ENCODE data around the gene ANKRD13B. TPM values are rescaled to one million over a fixed set of nuclear protein-coding genes. Genes with fewer than 3 reads are reported as not detected.

Gene ANKRD13B
- total RNA-seq, 1 donor from 2014 or later: 2.7 TPM

- ATAC-seq: no peak
Measured at GRCh38 chr17:29595943-29596774, 3.2 kb downstream of the ANKRD13B start.

DNA sequence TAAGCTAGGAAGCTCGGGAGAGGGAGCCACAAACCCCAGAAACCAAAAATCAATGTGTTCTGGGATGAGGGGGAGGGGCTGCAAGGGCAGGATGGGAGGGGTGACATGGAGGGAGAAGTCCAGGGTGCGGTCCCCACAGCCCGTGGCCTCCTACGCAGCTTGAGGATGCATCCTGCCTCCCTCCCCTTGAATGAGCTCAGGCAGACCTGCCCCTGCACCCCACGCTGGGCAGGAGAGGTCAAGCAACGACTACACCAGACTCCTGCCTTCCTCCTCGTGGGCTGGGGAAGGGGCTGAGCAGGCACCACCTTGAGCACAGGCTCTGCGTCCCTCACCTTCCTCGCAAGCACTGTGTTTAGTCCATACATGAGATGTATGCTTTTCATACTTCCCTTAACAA lies 3.9 kb downstream of the ANKRD13B start:
- no peak for ATAC-seq

DNA sequence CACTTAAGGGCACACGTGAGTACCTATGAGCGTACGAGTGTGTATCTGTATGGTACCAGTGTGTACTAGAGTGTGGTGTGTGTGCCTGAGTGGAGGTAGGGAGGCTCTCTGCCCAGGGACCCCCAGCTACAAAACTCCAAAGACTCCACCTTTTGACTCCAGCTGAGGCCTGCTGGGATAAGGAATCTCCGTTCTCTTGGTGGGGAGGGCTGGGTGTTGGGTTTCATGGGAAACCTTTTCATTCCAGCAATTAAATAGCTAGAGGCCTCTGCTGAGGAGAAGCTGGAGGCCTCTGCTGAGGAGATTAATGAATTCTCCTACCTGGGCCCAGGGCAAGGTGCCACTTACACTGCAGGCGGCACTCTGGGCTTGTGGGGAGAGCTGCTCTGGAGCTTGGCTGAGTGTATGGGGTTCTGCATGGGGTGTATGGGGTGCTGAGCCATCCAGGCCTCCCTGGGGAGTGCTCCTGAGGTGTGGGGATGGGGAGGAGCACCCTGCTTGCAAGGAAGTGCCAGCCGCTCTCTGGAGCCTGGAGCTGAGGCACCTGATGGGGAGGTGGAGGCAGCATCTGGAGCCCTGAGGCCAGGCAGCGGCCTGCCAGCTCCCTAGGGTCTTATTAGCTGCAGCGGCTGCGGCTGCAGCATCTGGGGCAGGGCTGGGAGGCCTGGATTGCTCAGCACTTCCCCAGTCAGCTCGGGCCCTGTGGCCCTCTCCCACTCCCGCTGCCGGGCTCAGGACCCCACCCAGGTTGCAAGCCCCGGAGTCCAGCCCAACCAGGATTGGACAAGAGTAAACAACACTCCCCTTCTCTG lies 4.6 kb downstream of the ANKRD13B start:
- ATAC-seq: no peak

- ATAC-seq: no peak
Measured at GRCh38 chr17:29603109-29603674, 10.3 kb downstream of the ANKRD13B start.

- ATAC-seq: no peak
Measured at GRCh38 chr17:29607557-29608195, 14.7 kb downstream of the ANKRD13B start.

- ATAC-seq: no peak
Measured at GRCh38 chr17:29608986-29609385, 16.1 kb downstream of the ANKRD13B start.

GRCh38 chr17:29610395-29610794 lies 17.5 kb downstream of the ANKRD13B start:
- ATAC-seq: no peak

GRCh38 chr17:29611351-29612093 lies 18.6 kb downstream of the ANKRD13B start:
- no peak for ATAC-seq

DNA sequence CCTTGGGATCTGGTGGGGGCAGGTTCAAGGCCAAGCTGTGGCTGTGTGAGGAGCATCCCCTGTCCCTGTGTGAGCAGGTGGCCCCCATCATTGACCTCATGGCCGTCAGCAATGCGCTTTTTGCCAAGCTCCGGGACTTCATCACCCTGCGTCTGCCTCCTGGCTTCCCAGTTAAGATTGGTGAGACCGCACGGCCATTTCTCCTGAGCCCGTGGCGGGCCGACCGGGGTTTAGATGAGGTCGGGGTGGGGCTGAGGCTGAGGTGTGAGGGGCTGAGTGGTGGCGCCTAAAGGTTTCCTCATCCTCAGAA lies 19.1 kb downstream of the ANKRD13B start:
- ATAC-seq: no peak

GRCh38 chr17:29612404-29613280 lies 19.7 kb downstream of the ANKRD13B start:
- ATAC-seq: no peak

GRCh38 chr17:29613352-29613837 lies 20.5 kb downstream of the ANKRD13B start:
- peak; percentile 62 for ATAC-seq

GRCh38 chr17:29613856-29614255 lies 20.9 kb downstream of the ANKRD13B start:
- ATAC-seq: no peak

DNA sequence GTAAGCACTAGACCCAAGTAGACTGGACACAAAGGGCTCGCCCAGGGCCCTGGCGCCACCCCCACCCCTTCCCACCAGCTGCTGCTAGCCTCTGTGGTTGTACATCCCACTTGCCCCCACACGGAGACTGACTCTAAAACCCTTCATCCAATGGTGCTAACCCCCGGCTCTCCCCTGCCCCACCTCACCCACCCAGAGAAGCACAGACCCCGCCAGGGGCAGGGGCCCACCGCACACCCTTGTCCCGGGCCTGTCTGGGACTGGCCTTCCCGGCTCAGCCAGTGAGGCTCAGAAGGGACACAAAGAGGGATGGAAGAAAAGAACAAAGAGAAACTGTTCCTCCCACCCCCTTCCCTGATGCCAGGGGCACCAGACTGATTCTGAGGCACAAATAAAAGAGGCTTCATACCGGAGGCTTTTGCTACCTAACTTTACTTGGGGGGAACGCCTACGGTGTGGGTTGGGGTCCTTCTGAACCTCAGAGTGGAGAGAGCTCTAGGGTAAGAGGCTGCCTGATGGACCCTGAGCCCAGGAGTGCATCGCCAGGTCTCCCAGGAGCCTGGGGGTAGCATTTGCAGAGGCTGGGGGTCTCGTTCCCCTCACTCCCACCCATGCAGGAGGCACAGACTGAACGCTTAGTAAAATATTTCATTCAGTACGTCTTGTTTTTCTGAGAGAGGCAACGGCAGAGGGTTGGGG lies 21.6 kb downstream of the ANKRD13B start:
- no peak for ATAC-seq

- no peak for ATAC-seq
Measured at GRCh38 chr17:29615048-29615385, 22.1 kb downstream of the ANKRD13B start.

GRCh38 chr17:29615492-29616299 lies 22.8 kb downstream of the ANKRD13B start:
- peak; percentile 66 for ATAC-seq

DNA sequence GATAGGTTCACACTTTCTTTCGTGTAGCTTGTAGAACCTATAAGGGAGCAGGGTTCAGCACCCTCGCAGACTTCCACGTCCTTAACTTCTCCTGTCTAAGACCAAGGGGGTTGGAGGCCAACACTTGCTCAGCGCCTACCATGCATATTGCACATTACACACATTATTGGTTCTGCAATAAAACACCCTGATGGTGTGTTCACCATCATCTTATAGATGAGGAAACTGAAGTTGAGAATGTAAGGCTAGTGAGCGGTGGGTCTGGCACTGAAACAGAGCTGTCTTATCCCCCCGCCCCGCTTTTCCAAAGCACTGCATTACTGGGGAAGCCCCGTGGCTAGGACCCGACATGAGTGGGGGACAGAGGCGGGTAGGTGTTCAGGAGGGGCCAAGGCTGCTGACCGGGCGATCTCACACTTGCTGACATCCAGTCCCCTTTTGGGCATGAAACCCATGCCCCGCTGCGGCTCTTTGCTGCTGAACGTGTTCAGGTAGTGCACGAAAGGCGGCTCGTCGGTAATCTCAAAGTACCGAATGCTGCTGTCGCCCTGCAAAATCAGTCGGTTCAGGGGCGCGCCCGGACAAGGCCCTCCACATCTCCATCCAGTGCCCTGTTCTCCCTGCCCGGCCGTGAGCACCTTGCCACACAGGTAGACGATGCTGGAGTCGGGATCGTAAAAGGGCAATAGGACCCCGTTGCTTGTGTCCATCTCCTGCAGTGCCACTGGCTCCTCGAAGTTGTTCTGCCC lies 23.5 kb downstream of the ANKRD13B start:
- ATAC-seq: no peak

GRCh38 chr17:29617125-29617480 lies 24.2 kb downstream of the ANKRD13B start:
- peak; percentile 71 for ATAC-seq

DNA sequence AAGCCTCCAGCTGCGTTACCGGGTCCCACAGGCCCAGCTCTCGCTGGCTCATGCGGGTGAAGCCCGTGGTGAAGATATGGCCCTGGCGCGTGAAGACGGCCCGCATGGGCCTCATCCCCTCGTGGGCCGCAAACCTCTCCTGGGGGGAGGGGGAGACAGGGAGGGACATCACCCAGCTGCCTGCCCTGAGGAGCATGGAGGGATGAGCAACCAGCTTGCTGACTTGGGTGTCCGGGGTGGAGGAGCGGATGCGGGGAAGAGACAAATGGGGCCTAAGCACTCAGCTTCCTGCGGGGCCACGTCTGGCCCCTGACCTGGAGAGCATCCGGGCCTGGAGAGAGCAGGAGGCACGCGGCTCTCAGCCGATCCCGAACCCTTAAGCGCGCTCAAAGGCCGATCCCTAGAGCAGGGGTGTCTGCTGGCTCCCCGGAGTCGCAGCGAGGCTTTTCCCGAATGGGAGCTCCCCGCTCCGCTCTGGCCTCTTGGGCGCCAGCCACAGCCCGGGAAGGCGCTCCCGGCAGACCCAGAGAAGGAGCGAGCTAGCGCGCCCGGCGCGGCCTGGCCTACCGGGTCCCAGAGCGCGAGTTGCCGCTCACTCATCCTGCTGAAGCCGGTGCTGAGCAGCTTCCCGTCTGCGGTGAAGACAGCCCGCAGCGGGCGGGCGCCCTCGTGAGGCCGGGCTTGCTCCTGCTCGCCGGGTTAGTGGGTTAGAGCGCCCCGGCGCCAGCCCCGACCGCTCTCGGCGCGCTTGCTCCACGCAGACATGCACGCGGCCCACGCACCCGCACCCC lies 24.7 kb downstream of the ANKRD13B start:
- ATAC-seq: peak; percentile 62

Measured in esophagus mucosa (tissue), 1 donor.